OCI-LY7 (cell line): ENCODE measurements around the gene GCSAM.

Experiments used
- CTCF ChIP-seq: fragments of 200-600 bp; sonication (generic); conservative IDR thresholded peaks from 2 replicates; pipeline ENCODE4 v1.5.1; 2014; ENCODE audit warnings: mild to moderate bottlenecking, antibody characterized with exemption, low read length, moderate library complexity, mixed read lengths
- EZH2phosphoT487 ChIP-seq: fragments of 200-600 bp; sonication (generic); IDR thresholded peaks from 2 replicates; pipeline ENCODE4 v1.6.1; 2018; ENCODE audit warnings: low read depth, borderline replicate concordance, mild to moderate bottlenecking, mixed run types, antibody characterized with exemption, low read length, moderate library complexity, mixed read lengths

- TF ChIP-seq CTCF (no peak), EZH2phosphoT487 (no peak)
These were observed 17.8 kb downstream of the GCSAM start for GRCh38 chr3:112115161-112115739.
